BE2C (cell line): ENCODE data around the gene MSANTD1.

Experiments
- DNase-seq: peaks from one replicate; pipeline ENCODE4 v3.0.0-alpha.2; 2020
- H3K27me3 ChIP-seq: fragments of 250-450 bp; sonication (Bioruptor Pico); 2 replicates; pipeline ENCODE4 v1.5.1; 2020; ENCODE audit warnings: mild to moderate bottlenecking
- H3K36me3 ChIP-seq: fragments of 250-450 bp; sonication (Bioruptor Pico); 2 replicates; pipeline ENCODE4 v1.5.1; 2020; ENCODE audit warnings: mild to moderate bottlenecking
- H3K4me1 ChIP-seq: fragments of 250-450 bp; sonication (Bioruptor Pico); 2 replicates; pipeline ENCODE4 v1.5.1; 2020
- H3K4me3 ChIP-seq: 2 replicates; pipeline ENCODE4 v1.5.1; 2011; ENCODE audit warnings: low read depth, low read length
- H3K9me3 ChIP-seq: fragments of 250-450 bp; sonication (Bioruptor Pico); 2 replicates; pipeline ENCODE4 v1.5.1; 2020
- TF ChIP-seq, protein P1 (sequence below): IDR thresholded peaks from 2 replicates; pipeline ENCODE4 v1.5.1; 2012; ENCODE audit warnings: mild to moderate bottlenecking, low read depth, low read length

Gene MSANTD1

DNA sequence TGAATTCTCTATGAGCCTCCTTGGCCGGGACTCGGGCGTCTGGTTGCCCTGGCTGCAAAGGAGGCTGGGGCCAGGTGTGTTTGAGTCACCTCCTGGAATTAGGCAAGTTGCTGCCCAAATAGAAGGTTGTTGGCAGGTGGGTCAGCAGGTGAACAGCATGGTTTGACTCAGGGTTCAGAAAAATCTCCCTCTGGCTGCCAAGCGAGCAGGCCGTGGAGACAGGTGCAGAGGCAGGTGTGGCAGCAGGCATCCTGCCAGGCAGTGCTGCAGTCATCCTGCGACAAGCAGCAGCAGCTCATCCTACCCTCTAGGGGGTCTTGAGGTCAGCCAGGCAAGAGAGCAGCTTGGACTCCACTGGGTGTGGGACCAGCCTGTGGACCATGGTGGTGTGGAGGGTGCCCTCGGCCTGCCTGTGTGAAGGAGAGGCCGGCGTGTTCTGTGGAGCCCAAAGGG, 8.2 kb downstream of the MSANTD1 start:
- TF ChIP-seq, protein P1, sequence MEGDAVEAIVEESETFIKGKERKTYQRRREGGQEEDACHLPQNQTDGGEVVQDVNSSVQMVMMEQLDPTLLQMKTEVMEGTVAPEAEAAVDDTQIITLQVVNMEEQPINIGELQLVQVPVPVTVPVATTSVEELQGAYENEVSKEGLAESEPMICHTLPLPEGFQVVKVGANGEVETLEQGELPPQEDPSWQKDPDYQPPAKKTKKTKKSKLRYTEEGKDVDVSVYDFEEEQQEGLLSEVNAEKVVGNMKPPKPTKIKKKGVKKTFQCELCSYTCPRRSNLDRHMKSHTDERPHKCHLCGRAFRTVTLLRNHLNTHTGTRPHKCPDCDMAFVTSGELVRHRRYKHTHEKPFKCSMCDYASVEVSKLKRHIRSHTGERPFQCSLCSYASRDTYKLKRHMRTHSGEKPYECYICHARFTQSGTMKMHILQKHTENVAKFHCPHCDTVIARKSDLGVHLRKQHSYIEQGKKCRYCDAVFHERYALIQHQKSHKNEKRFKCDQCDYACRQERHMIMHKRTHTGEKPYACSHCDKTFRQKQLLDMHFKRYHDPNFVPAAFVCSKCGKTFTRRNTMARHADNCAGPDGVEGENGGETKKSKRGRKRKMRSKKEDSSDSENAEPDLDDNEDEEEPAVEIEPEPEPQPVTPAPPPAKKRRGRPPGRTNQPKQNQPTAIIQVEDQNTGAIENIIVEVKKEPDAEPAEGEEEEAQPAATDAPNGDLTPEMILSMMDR, result no peak

DNA sequence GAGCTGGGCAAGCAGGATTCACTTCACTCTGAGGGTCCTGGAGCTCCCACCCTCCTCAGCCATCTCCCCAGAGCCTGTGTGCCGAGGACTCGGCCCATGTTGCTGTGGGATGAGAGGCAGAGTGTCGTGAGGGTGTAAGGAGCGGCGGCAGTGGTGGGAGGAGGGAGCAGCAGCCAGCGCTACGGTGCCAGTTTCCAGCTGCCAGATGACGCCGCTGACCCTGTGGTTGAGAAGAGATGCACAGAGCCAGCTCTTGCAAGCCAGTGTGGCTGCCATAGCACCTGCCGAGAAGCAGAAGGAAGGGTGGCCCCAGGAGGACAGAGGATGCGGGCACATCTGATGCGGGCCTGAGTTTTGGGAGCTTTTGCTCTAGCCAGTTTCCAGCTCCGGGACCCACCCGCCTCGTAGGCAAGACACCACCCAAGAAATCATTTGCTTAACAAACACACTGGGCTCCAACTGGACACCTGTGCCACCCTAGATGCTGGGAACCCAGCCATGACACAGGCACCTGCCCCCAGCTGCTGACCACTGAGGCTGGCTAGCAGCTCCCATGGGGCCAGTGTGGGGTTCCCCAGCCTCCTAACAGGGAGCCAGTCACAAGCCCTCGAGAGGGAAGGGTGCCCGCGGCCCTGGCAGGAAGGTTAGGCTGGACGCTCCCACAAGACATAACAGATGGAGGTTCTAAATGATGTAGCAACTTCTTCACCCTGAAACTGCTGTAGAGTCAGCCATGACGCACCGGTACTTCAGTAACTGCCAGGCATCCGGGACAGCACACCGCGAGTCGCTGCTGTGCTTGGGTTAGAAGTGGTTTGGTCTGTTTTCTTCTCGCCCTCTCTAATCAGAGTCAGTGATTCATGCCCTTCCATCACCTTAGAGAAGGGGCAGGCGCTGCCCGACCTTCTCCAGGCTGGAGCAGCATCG, 8.9 kb downstream of the MSANTD1 start:
- Histone ChIP-seq H3K36me3 (no peaks in the 10 kb centered on the region), H3K4me3 (no peak overlapping the region), H3K9me3 (no peaks in the 10 kb centered on the region), H3K27me3 (no peaks in the 10 kb centered on the region), H3K4me1 (no peaks in the 10 kb centered on the region)
- no peak for DNase-seq
- TF ChIP-seq, protein P1, result no peak

More for the DNA sequence above, 8.2 kb downstream of the MSANTD1 start:
- DNase-seq, result no peak
- H3K4me1 ChIP-seq, result no peaks in the 10 kb centered on the region
- no peaks in the 10 kb centered on the region for H3K27me3 ChIP-seq
- H3K4me3 ChIP-seq, result no peak overlapping the region
- no peaks in the 10 kb centered on the region for H3K36me3 ChIP-seq
- H3K9me3 ChIP-seq, result no peaks in the 10 kb centered on the region

DNA sequence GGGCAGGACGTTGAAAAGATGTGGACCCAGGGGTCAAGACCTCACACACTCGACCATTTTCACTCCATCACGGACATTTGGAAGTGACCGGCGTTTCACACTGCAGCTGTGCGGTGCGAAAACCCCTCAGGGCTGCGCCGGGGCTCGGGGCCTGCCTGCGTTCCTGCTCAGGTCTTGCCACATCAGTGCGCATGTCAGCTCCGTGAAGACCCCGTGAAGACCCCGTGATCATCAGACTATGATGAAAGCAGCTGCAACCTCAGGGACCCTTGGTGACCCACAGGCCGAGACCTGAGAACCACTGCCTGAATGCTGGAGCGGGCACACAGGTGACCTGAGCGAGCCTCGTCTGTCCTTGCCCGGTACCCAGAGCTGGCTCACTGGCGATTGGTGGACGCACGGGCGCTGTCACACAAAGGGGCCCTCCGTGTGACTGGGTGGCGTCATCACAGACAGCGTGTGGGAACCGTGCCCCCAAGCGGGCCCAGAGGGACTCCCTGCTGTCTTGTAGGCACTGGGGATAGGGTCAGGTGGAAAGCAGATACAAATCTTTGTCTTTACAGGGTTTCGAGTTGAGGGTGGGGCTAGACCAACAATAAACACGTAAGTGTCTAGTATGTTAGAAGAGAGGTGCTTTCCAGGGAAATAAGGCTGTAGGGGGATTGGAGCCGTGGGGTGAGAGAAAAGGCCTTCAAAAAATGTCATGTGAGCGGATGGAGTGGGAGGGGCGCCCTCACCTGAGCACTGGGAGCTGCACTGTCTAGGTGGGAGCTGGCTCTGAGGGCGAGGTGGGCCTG, 12.7 kb downstream of the MSANTD1 start:
- Histone ChIP-seq H3K4me1 (no peaks in the 10 kb centered on the region), H3K27me3 (no peaks in the 10 kb centered on the region), H3K9me3 (no peaks in the 10 kb centered on the region), H3K36me3 (no peaks in the 10 kb centered on the region), H3K4me3 (no peak overlapping the region)
- TF ChIP-seq, protein P1, result no peak
- no peak for DNase-seq

DNA sequence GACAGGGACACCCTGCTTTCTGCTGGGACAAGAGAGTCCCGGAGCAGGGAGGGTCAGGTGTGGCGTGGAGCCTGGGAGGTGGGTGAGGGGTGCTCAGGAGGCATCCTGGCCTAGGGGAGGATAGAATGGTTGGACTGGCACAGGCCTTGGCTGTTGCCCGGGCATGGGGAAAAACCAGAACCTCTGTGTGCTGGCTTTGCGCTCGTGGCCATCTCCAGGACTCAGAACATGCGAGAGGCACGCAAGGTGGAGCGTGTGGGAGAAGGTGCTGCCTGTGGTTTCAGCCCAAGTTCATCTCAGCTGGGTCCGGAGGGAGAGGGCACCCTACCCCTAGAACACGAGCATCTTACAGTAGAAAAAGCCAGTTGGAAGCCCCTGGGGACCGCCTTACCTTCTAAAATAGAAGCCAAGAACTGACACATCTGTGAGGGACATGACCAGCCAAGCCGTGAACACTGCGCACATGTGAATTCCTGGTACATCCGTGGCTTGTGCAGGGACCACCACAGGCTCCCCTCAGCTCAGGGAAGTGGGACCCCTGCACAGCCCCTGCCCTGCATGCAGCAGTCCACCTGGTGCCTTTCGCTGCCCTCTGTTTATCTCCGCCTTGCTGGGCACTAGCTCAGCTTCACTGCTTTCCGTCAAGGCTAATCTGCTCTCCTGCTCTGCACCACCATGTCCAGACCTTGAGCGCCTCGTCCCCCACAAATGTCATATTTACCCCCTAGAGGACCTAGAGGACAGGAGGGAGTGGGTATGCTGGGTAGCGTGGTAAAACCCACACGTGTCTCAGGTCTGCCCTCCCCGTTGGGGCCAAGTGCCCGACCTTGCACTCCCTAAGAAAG, 13.5 kb downstream of the MSANTD1 start:
- Histone ChIP-seq H3K4me1 (no peaks in the 10 kb centered on the region), H3K9me3 (no peaks in the 10 kb centered on the region), H3K36me3 (no peaks in the 10 kb centered on the region), H3K4me3 (no peak overlapping the region), H3K27me3 (no peaks in the 10 kb centered on the region)
- no peak for DNase-seq
- TF ChIP-seq, protein P1, result no peak

DNA sequence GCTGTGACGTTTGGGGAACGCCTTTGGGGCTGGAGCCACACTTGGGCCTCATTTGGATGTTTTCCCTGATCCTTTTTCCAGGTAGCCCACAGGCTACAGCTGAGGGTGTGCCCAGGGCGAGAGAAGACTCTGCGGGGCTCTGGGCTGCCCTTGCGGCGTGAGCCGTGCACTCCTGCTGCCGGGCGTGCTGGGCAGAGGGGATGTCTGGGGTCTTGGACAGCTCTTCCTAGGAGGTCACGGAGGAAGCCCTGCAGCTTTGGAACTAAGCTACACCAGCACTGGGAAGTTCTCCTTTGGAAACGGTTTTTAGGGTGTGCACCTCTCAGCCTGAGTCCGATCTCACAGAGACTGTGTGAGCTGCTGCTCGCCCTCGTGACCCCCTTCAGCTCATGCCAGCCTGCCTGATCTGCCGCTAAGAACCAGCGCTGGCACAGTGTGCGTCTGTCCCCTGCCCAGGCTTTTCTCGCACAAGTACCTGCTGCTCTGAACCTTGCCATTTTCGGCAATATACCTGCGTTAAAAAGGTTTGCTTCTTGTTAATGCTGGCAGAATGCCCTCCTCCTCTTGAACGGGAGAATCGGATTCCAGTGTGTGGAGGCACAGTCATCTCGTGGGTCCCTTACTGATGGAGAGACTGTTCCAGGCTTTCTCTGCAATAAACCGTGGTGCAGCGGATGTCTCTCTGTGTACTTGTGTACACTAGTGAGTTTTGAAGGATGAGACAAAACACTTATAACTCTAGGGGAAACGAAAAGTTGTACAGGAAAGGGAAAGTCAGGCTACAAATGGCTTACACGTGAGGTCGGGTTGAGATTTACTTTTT, 14.3 kb downstream of the MSANTD1 start:
- H3K36me3 ChIP-seq, result no peaks in the 10 kb centered on the region
- H3K4me1 ChIP-seq, result no peaks in the 10 kb centered on the region
- no peaks in the 10 kb centered on the region for H3K9me3 ChIP-seq
- TF ChIP-seq, protein P1, result no peak
- H3K27me3 ChIP-seq, result no peaks in the 10 kb centered on the region
- H3K4me3 ChIP-seq, result no peak overlapping the region
- no peak for DNase-seq
